IPS DF 4.7 (cell line): Measurements from ENCODE around the gene ATRX.
"Not testable (repeated sequence)": the region's sequence is repeated elsewhere in the genome, so short reads cannot be mapped to it uniquely, and the experiment has no call there.

Experiments used
- DNase-seq: peaks from one replicate; pipeline ENCODE4 v3.0.0-alpha.2; 2013; ENCODE audit warnings: low spot score; ENCODE audit errors: extremely low read depth

Gene ATRX

GRCh38 chrX:77785486-77786364, at the start of gene ATRX:
Gene ATRX (minus strand): TSS chrX:77786216. CDS start chrX:77786001, 215 bp downstream.
- peak; percentile 46 for DNase-seq

- DNase-seq = not testable (repeated sequence)
These were observed 45.5 kb upstream of the ATRX start for GRCh38 chrX:77831544-77831943.

- not testable (repeated sequence) for DNase-seq
These were observed 36.0 kb upstream of the ATRX start for GRCh38 chrX:77821989-77822388.

GRCh38 chrX:77820091-77820727, 34.2 kb upstream of the ATRX start:
- DNase-seq = no peak

GRCh38 chrX:77814210-77814609, 28.2 kb upstream of the ATRX start:
- DNase-seq = no peak

GRCh38 chrX:77802201-77802600, 16.2 kb upstream of the ATRX start:
- DNase-seq = no peak

- no peak for DNase-seq
These were observed 9.1 kb upstream of the ATRX start for GRCh38 chrX:77795124-77795523.

- DNase-seq = no peak
These were observed 7.9 kb upstream of the ATRX start for GRCh38 chrX:77793946-77794345.

- DNase-seq = no peak
These were observed 2.0 kb upstream of the ATRX start for GRCh38 chrX:77788050-77788449.

- DNase-seq = no peak
These were observed 307 bp upstream of the ATRX start for GRCh38 chrX:77786365-77786680.

GRCh38 chrX:77779695-77780094, 6.3 kb downstream of the ATRX start:
- DNase-seq = no peak

- DNase-seq = no peak
These were observed 9.4 kb downstream of the ATRX start for GRCh38 chrX:77776659-77777058.

- no peak for DNase-seq
These were observed 14.4 kb downstream of the ATRX start for GRCh38 chrX:77771601-77772000.

GRCh38 chrX:77768787-77769186, 17.2 kb downstream of the ATRX start:
- DNase-seq = no peak

- not testable (repeated sequence) for DNase-seq
These were observed 19.8 kb downstream of the ATRX start for GRCh38 chrX:77766212-77766611.

- no peak for DNase-seq
These were observed 30.5 kb downstream of the ATRX start for GRCh38 chrX:77755561-77755960.

GRCh38 chrX:77753942-77754341, 32.1 kb downstream of the ATRX start:
- not testable (repeated sequence) for DNase-seq

GRCh38 chrX:77749695-77750094, 36.3 kb downstream of the ATRX start:
- DNase-seq = no peak

GRCh38 chrX:77743720-77744119, 42.3 kb downstream of the ATRX start:
- DNase-seq = no peak

GRCh38 chrX:77742788-77743476, 43.1 kb downstream of the ATRX start:
- no peak for DNase-seq

GRCh38 chrX:77740376-77740905, 45.6 kb downstream of the ATRX start:
- no peak for DNase-seq

- no peak for DNase-seq
These were observed 52.7 kb downstream of the ATRX start for GRCh38 chrX:77733342-77733741.
